ENCODE measurements around the gene KCNK1.

Gene KCNK1

GRCh38 chr1:233572896-233573295 is 41.0 kb upstream of the KCNK1 start:
- TF ChIP-seq SPI1 (IDR thresholded peaks at IDR 0.05; ENCODE audit: borderline replicate concordance, low read depth), result no peak
- no peak for TF ChIP-seq POLR2AphosphoS5 (IDR thresholded peaks at IDR 0.05; ENCODE audit: low read depth)
- TF ChIP-seq GABPA (IDR thresholded peaks at IDR 0.05; ENCODE audit: low read depth), result no peak
- no peak for TF ChIP-seq CTCF (IDR thresholded peaks at IDR 0.05; ENCODE audit: insufficient read depth, low read length)
- TF ChIP-seq REST (IDR thresholded peaks at IDR 0.05; ENCODE audit: insufficient replicate concordance, low read depth), result no peak
- H3K4me3 ChIP-seq (replicated peaks; ENCODE audit: insufficient read depth, low read length), result no peak overlapping the region
- DNase-seq (ENCODE audit: low read depth in 1 of 2, low spot score in 1 of 2), result no peak
- H3K27ac ChIP-seq (replicated peaks), result no peak overlapping the region
- no peaks in the 10 kb centered on the region for H3K27me3 ChIP-seq (ENCODE audit: insufficient read depth, poor library complexity, severe bottlenecking)

GRCh38 chr1:233575450-233575849 is 38.5 kb upstream of the KCNK1 start:
- H3K4me3 ChIP-seq (replicated peaks; ENCODE audit: insufficient read depth, low read length), result no peak overlapping the region
- no peak for TF ChIP-seq GABPA (IDR thresholded peaks at IDR 0.05; ENCODE audit: low read depth)
- TF ChIP-seq POLR2AphosphoS5 (IDR thresholded peaks at IDR 0.05; ENCODE audit: low read depth), result no peak
- TF ChIP-seq CTCF (IDR thresholded peaks at IDR 0.05; ENCODE audit: insufficient read depth, low read length), result no peak
- TF ChIP-seq REST (IDR thresholded peaks at IDR 0.05; ENCODE audit: insufficient replicate concordance, low read depth), result no peak
- TF ChIP-seq SPI1 (IDR thresholded peaks at IDR 0.05; ENCODE audit: borderline replicate concordance, low read depth), result no peak
- H3K27me3 ChIP-seq (ENCODE audit: insufficient read depth, poor library complexity, severe bottlenecking), result no peaks in the 10 kb centered on the region
- DNase-seq (ENCODE audit: low read depth in 1 of 2, low spot score in 1 of 2), result no peak
- no peak overlapping the region for H3K27ac ChIP-seq (replicated peaks)

GRCh38 chr1:233582439-233582838 is 31.5 kb upstream of the KCNK1 start:
- TF ChIP-seq REST (IDR thresholded peaks at IDR 0.05; ENCODE audit: insufficient replicate concordance, low read depth), result no peak
- no peak for TF ChIP-seq GABPA (IDR thresholded peaks at IDR 0.05; ENCODE audit: low read depth)
- TF ChIP-seq POLR2AphosphoS5 (IDR thresholded peaks at IDR 0.05; ENCODE audit: low read depth), result no peak
- TF ChIP-seq CTCF (IDR thresholded peaks at IDR 0.05; ENCODE audit: insufficient read depth, low read length), result no peak
- no peak for TF ChIP-seq SPI1 (IDR thresholded peaks at IDR 0.05; ENCODE audit: borderline replicate concordance, low read depth)
- no peak for DNase-seq (ENCODE audit: low read depth in 1 of 2, low spot score in 1 of 2)
- H3K4me3 ChIP-seq (replicated peaks; ENCODE audit: insufficient read depth, low read length), result no peak overlapping the region
- H3K27ac ChIP-seq (replicated peaks), result no peak overlapping the region
- no peaks in the 10 kb centered on the region for H3K27me3 ChIP-seq (ENCODE audit: insufficient read depth, poor library complexity, severe bottlenecking)

All from HL-60 (cell line).